SU-DHL-6 (cell line): ENCODE measurements around the gene SHC2.

Source experiments
- EZH2phosphoT487 ChIP-seq: fragments of 200-600 bp; sonication (generic), shearing (Covaris generic); conservative IDR thresholded peaks from 2 replicates; pipeline ENCODE4 v1.6.1; 2018; ENCODE audit warnings: mild to moderate bottlenecking, antibody characterized with exemption, low read length, moderate library complexity, mixed read lengths
- TF ChIP-seq, protein P1 (sequence below): fragments of 200-600 bp; sonication (generic); IDR thresholded peaks from one replicate; pipeline ENCODE4 v1.5.1; 2017; ENCODE audit warnings: antibody characterized with exemption, mild to moderate bottlenecking, low read length, moderate library complexity; ENCODE audit not compliant: insufficient read depth, poor library complexity, severe bottlenecking

DNA sequence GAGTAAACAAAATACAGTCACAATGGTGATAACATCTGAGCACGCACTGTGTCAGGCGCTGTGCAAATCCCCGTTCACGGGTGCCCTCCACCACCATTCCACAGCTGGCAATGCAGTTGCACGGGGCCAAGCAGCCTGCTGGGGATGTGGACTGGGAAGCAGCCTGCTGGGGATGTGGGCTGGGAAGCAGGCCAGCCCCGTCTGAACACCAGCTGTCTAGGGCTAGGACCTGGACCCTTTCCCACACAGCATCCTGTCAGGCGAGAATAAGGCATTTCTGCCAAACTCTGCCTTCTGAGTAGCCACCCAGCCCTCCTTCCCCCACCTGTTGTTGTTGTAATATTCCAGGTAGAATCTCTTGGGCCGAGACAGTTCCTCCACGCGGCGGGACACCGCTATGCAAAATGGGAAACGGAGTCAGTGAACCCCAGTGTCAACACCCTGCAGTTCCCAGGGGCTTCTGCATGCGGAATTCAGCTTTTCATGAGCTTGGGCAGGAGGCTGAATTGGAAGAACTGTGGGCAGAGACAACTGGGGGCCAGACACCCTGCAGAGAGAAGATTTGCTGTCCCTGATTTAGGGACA is 88.4 kb downstream of the SHC2 start:
- TF ChIP-seq, protein P1, sequence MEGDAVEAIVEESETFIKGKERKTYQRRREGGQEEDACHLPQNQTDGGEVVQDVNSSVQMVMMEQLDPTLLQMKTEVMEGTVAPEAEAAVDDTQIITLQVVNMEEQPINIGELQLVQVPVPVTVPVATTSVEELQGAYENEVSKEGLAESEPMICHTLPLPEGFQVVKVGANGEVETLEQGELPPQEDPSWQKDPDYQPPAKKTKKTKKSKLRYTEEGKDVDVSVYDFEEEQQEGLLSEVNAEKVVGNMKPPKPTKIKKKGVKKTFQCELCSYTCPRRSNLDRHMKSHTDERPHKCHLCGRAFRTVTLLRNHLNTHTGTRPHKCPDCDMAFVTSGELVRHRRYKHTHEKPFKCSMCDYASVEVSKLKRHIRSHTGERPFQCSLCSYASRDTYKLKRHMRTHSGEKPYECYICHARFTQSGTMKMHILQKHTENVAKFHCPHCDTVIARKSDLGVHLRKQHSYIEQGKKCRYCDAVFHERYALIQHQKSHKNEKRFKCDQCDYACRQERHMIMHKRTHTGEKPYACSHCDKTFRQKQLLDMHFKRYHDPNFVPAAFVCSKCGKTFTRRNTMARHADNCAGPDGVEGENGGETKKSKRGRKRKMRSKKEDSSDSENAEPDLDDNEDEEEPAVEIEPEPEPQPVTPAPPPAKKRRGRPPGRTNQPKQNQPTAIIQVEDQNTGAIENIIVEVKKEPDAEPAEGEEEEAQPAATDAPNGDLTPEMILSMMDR: no peak
- no peak for TF ChIP-seq EZH2phosphoT487
